Transverse colon (tissue), 4 donors: Measurements from ENCODE around the gene PKD1.

Experiments
- CTCF ChIP-seq, 5 experiments: fragments of 200-600 bp in 3 of 5; fragments of 450-650 bp in 2 of 5; sonication (generic) in 3 of 5; IDR thresholded peaks; 1 replicate in 2 of 5; 2 replicates in 3 of 5; pipeline ENCODE4 v1.5.1; 2016 to 2017; ENCODE audit warnings: antibody characterized with exemption in 5 of 5, inconsistent platforms in 3 of 5, mild to moderate bottlenecking in 2 of 5, moderate library complexity in 1 of 5
- POLR2A ChIP-seq: fragments of 450-650 bp; IDR thresholded peaks from one replicate; pipeline ENCODE4 v1.6.1; 2016; ENCODE audit warnings: antibody characterized with exemption, mild to moderate bottlenecking, moderate library complexity
- POLR2AphosphoS5 ChIP-seq, 3 donors: sonication (generic); formaldehyde crosslinking; IDR thresholded peaks; one replicate each; pipeline ENCODE4 v1.6.1; 2016; ENCODE audit warnings: antibody characterized with exemption in 3 of 3

- TF ChIP-seq CTCF (IDR thresholded peaks at IDR 0.05) (no peak), POLR2A (no peak), POLR2AphosphoS5 (IDR thresholded peaks at IDR 0.05) (no peak)
Observed at GRCh38 chr16:2181952-2182351, 46.3 kb upstream of the PKD1 start.
